Lung microvascular endothelial cell (primary cell): ENCODE data around the gene NHP2. TPM values are rescaled to one million over a fixed set of nuclear protein-coding genes. Genes with fewer than 3 reads are reported as not detected.

Experiments
- DNase-seq, 2 donors: peaks; one replicate each; pipeline versions ENCODE4 v3.0.0 to v3.0.0-alpha.2; 2010; ENCODE audit warnings: low read depth in 2 of 2
- total RNA-seq: library from RNA; depleted of rRNA; stranded (reverse); fragments of >200 nt; gene quantifications from 2 replicates; pipeline ENCODE4 v1.2.1, GENCODE V29; 2014

NHP2 gene
- total RNA-seq, 1 donor from 2014 or later: 106 TPM

DNA sequence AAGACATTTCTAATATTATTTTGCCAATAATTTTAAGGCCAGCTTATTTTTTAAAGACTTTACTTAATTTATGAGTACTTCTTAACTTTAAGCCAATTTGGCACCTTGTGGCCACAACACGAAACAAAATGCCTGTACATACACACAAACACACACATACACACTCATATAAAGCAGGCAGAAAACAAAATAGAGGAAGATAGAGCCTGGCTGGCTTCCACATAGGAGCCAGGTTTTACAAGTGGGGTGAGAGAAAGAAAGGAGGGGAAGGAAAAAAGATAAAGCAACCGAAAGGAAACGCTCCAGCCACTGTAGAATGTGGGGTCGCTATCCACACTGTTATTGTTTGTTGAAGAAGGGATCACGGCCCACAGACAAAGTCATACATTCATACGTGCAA lies 23.1 kb upstream of the NHP2 start:
- DNase-seq: no peak

DNA sequence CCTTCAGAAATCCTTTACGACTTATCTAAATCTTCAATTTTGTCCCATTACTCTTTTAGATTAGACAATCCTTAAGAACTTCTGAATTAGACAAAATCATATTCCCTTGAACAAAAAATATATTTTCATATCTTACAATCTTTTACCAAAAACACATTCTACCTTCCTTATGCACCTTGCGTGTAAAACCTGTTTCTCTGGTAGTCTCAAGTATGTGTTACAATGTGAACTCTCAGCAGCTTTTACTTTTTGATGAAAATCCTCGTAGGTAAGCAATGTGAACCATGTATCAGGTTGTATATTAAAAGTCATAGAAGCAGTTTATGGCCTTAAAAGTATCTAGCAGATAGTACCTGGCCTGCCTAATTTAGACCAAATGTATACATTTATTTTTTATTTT lies 20.8 kb upstream of the NHP2 start:
- DNase-seq: no peak

DNA sequence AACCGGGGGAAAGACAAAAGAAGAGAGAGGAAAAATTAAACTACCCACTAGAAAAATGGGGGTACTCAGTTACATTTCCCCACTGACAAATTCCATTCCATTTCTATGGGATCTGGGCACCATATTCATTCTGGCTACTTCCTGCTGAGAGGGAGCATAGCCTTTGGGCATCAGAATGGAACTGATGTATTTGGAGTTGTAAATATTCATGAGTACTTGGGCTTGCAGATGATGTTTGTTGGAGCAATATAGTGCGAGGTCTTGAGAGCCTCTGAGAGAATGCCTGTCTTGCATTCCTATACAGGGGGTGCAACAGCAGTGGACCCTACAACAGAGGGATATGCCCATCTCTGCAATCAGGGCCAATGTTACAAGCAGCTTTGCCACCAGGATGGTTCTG lies 16.8 kb upstream of the NHP2 start:
- DNase-seq: no peak

GRCh38 chr5:178165581-178165980 lies 11.9 kb upstream of the NHP2 start:
- no peak for DNase-seq

GRCh38 chr5:178163772-178164735 lies 10.4 kb upstream of the NHP2 start:
- DNase-seq: peak; percentile 70 to 83

- no peak for DNase-seq
Observed at GRCh38 chr5:178162481-178162880, 8.8 kb upstream of the NHP2 start.

DNA sequence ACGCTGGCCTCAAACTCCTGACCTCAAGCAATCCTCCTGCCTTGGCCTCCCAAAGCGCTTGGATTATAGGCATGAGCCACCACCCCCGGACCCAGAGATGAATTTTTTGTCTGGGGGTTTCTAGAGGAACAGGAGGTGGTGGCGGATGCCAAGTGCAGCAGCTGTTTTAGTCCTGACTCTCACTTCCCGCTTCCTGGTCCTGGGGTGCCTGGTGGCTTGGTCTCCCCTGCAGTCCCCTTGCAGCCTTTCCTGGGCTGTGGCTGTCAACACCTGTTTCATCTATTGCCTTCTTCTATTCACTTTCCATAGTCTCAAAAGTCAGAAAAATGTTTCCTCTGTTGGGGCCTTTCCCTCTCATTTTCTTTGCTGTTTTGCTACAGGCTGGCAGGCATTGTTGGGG lies 6.5 kb upstream of the NHP2 start:
- no peak for DNase-seq

DNA sequence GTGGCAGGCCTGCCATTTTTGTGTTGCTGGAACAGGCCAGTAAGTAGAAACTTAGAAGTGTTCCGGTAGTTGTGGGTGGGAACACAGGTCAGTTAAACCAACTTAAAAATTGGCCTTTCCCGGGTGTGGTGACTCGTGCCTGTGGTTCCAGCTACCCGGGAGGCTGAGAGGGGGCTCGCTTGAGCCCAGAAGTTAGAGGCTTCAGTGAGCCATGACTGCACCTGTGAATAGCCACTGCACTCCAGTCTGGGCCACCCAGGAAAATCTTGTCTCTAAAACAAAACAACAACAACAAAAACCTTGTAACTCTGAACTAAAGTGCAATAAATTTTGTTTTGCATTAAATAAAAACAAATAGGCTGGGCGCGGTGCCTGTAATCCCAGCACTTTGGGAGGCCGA lies 1.4 kb upstream of the NHP2 start:
- DNase-seq: no peak

- no peak for DNase-seq
Observed at GRCh38 chr5:178152491-178153444, 917 bp downstream of the NHP2 start.

GRCh38 chr5:178150977-178151734 lies 2.5 kb downstream of the NHP2 start:
- DNase-seq: no peak

DNA sequence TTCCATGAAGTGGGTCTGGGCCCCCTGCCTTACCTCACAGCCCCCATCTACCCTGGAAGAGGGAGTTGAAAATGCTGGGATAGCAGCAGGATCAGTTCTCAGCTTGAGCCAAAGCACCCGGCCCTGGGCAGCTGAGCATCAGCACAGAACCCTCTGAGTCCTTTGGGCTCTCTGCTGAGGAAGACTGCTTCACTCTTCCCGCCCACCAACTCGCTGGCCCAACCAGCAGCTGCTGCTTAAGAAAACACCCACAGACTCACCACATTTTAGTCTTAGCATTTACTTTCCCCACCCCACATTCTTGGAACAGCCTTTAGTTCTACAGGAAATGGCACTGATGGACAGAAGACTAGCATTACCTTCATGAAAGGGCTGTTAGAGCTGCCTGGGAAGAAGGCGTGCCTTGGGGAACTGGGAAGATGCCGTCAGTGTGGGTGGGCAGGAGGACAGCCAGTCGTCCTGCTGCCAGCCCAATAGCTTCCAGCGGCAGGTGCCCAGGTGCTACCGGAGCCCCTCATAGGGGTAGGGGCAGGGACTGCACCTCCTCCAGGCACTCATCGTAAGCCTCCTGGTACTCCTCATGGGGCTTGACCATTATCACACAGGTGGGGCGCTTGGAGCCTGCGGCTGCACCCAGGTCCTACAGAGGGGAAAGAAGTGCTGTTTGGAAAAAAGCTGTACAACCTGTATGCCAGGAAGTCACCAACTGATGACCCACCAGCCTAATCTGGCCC lies 4.3 kb downstream of the NHP2 start:
- DNase-seq: no peak

- no peak for DNase-seq
Observed at GRCh38 chr5:178147406-178147805, 6.3 kb downstream of the NHP2 start.

- DNase-seq: peak; percentile 63 to 80
Observed at GRCh38 chr5:178145965-178146820, 7.5 kb downstream of the NHP2 start.

GRCh38 chr5:178143901-178144300 lies 9.8 kb downstream of the NHP2 start:
- DNase-seq: no peak

DNA sequence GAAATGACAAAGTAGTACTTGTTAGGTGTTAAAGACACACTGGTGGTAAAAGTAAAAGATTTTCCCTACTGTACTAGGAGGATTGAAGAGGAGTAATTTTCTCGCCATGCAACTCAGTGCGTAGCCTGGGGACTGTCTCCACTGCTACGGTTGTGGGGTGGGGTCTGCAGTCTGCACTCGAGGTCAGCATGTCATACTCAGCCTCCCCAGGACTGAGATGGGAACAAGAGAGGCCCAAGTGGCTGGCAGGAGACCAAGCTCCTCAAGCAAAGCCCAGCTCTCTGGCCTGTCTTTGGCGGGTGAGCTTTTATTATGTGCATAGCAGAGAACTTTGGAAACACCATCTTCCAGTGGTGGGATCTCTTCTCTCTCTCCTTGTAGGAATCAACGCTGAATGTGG lies 10.4 kb downstream of the NHP2 start:
- no peak for DNase-seq

DNA sequence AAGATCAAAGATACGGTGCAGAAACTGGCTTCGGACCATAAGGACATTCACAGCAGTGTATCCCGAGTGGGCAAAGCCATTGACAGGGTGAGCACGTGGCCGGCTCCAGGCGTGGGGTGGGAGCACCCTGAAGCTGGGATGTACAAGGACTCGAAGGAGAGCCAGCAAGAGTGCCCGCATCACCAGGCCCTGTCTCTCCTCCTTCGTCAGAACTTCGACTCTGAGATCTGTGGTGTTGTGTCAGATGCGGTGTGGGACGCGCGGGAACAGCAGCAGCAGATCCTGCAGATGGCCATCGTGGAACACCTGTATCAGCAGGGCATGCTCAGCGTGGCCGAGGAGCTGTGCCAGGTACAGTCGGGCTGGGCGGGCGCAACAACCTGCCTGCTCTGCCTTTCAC lies 11.0 kb downstream of the NHP2 start:
- no peak for DNase-seq

- DNase-seq: no peak
Observed at GRCh38 chr5:178141550-178141949, 12.1 kb downstream of the NHP2 start.

- DNase-seq: no peak
Observed at GRCh38 chr5:178137991-178138390, 15.7 kb downstream of the NHP2 start.

GRCh38 chr5:178136990-178137389 lies 16.7 kb downstream of the NHP2 start:
- DNase-seq: no peak

- no peak for DNase-seq
Observed at GRCh38 chr5:178131446-178131996, 22.2 kb downstream of the NHP2 start.
